HG02981 (cell line): ENCODE results near the gene IDE.

Experiments used
- ATAC-seq: cut with Tn5 transposase; IDR thresholded peaks from one replicate; pipeline ENCODE4 v1.9.1; 2021; ENCODE audit warnings: mild to moderate bottlenecking, moderate library complexity; ENCODE audit not compliant: unreplicated experiment

The IDE gene

DNA sequence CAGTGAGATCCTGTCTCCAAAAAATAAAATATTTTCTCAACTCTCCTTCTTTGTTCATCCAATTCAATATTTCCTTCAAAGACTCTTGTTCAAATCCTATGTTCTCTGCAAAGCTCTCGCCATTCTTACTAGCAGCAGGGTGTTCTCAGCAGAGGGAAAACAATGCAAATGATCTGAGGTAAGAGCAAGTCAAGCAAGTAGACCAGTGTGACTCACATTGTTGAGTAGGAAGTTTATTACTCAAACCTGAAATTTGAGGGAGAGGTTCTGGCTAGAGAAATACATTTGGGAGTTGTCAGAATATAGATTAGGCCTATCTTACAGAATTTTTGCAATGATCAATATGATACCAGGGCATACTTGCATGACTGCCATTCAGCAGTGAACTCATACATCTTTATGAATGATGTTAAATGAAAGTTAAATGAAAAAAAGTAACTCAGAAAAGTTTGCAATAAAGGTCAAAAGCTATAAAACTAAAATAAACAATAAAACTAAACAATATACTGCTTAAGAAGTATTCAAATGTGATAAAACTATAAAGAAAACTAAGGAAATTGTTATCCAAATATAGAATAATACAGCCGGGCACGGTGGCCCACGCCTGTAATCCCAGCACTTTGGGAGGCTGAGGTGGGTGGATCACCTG, 5.8 kb downstream of the IDE start:
- peak; percentile 59 for ATAC-seq

DNA sequence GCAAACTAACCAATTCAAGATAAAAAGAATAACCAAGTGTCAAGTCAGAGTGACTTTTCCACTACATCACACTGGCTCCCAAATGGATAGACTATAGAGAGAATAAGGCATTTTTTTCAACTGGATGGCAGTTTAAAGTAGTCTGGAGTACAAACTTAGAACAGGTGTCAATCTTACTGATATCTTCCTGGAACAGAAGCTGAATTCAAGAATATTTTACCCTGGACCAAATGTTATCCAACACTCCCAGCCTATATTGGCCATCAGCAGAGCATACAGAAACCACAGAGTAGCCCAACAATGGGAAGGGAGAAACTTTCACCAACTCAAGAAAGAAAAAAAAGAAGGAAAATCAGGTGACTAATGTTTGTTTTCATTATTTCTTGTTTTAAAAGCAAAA, 11.5 kb downstream of the IDE start:
- no peak for ATAC-seq

DNA sequence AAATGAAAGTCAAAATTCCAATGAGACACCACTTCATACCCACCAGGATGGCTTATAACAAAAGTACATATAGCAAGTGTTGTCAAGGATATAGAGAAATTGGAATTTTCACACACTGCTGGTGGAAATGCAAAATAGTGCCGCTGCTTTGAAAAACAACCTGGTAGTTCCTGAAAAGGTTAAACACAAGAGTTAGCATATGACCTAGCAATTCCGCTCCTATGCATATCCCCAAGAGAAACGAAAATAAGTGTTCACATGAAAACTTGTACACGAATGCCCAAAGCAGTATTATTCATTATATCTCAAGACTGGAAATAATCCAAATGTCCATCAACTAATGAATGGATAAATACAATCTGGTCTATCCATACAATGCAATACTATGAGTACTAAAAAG, 14.8 kb downstream of the IDE start:
- ATAC-seq = no peak

DNA sequence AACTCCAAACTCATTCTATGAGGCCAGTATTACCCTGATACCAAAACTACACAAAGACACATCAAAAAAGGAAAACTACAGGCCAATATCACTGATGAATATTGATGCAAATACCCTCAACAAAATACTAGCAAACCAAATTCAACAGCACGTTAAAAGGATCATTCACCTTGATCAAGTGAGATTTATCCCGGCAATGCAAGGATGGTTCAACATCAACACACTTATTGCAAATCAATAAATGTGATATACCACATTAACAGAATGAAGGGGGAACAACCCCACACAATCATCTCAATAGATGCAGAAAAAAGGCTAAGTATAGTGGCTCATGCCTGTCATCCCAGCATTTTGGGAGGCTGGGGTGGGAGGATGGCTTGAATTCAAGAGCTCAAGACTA, 19.9 kb downstream of the IDE start:
- no peak for ATAC-seq

DNA sequence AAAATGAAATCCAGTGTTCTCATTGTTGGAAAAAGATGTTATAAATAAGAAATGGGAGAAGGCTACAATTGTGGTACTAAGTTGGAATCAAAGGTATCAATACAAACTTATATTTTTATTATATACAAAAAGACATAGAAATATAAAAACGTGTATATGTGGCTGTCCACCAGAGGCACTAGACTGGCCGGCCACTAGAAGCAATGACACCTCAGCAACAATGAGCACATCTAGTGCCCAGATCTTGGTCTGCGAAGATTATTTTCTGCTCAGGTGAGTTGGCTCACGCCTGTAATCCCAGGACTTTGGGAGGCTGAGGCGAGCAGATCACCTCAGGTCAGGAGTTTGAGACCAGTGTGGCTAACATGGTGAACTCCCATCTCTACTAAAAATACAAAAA, 21.6 kb downstream of the IDE start:
- ATAC-seq = no peak

DNA sequence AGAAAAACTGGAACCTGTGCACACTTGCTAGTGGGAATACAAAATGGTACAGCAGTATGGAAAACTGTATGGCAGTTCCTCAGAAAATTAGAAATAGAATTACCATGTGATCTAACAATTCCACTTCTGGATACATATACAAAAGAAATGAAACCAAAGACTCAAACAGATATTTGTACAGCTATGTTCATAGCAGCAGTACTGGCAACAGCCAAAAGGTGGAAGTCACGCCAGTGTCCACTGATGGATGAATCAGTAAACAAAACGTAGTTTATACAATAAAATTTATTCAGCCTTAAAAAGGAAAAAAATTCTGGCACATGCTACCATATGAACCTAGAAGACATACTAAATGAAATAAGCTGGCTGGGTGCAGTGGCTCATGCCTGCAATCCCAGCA, 23.0 kb downstream of the IDE start:
- no peak for ATAC-seq

DNA sequence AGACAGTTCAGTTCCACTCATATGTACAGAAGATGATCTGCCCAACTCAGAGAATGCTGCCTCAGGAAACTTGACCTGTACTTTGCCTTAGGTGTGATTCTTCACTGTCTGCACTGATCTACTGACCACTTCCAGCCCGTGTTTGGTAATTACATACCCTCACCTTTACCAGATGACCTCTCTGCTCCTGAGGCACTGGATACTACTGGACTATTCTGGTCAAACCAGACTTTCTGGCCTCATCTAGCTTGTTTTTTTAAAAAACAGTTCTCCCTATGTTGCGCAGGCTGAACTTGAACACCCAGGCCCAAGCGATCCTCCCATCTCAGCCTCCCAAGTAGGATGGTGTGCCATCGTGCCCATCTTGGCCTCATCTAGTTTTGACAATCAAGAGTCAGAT, 26.2 kb downstream of the IDE start:
- no peak for ATAC-seq

DNA sequence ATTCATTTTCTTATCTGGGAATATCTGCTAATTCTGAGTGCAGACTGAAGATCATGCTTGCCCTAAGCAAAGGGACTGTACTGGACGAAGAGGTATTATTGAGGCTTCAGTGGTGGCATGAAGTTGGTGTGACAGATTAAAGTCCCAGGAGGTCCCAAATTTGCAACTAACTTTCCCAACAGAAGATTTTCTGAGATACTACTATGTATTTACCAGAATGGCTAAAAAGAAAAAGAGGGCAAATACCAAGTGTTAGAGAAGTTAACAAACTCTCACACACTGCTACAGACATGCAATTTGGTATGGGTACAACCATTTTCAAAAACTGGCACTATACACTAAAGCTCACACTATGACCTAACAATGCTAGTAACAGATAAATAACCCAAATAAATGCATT, 28.3 kb downstream of the IDE start:
- no peak for ATAC-seq

DNA sequence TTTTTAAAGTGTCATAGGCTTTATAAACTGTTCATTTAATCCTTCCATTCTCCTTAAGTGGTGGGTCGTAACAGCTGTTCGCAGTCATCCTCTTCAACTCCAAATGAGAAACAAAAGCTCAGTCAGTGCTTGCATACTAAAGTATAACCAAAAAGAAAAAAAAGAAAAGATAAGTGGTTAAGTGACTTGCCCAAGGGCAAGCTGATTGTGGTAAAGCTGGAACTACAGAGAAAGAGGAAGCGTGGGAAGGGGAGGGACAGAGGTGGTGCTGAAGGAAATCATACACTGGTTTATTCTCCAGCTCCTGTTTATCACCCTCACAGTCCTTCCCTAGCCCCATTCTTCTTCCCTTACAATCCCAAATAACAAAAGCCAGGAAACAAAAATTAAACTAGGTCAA, 29.6 kb downstream of the IDE start:
- no peak for ATAC-seq

DNA sequence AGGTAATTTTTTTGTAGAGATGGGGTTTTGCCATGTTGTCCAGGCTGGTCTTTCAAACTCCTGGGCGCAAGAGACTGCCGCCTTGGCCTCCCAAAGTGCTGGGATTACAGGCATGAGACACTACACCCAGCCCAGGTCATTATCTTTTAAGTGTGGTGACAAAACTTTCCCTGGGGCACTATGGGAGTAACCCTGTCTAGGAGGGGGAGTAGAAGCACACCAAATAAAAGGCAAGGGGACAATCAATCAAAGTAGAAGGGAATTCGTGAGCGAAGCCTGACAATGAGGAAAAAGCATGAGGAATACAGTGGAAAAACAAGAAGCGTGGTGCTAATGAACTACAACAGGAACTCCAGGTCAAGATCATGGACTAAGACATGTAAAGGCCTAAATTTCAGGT, 31.4 kb downstream of the IDE start:
- ATAC-seq = no peak

DNA sequence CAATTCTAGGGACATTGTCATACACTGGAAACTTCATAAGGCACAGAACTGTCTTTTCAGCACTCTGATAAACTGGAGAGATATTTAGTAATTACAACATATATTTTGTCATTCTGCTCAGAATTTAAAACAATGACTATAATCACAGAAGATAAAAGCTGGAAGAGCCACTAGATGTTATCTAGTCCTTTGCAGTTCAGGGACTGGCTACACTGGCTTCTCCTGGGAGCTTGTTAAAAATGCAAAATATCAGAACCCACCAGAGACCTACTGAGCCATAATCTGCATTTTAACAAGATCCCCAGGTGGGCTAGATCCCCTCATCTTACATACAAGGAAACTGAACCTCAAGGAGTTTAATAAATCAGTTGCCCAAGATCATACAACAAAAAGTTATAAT, 32.3 kb downstream of the IDE start:
- no peak for ATAC-seq

DNA sequence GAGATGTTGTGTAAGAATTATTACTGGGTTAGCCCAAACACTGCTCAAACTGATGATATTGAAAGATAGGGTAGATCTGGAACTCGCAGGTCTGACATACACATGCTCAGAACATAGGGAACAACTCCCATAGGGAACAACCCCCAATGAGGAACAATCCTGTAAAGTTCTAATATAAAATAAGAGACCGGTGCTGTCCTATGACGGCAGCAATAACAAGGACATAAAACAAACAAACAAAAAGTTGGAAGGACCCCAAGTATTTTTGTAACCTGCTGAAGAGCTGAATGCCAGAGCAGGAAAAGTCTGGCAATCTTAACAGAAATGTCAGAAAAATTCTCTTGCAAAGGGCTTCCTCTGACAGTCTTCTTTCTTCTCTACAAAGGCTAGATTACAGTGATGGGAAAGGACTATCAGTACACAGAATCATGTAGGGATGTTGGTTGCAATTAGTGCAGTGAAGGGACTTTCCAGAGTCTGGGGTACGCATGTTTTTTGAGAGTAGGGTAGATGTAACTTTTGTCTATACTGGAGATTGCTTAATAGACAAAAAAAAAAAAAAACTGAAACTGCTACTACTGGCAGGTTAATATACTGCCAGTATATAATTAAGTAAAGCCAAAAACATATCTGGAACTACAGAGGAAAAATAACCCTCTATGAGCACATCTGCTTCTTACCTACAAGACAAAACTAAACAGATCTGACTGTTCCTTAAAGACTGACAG, 35.5 kb downstream of the IDE start:
- no peak for ATAC-seq

DNA sequence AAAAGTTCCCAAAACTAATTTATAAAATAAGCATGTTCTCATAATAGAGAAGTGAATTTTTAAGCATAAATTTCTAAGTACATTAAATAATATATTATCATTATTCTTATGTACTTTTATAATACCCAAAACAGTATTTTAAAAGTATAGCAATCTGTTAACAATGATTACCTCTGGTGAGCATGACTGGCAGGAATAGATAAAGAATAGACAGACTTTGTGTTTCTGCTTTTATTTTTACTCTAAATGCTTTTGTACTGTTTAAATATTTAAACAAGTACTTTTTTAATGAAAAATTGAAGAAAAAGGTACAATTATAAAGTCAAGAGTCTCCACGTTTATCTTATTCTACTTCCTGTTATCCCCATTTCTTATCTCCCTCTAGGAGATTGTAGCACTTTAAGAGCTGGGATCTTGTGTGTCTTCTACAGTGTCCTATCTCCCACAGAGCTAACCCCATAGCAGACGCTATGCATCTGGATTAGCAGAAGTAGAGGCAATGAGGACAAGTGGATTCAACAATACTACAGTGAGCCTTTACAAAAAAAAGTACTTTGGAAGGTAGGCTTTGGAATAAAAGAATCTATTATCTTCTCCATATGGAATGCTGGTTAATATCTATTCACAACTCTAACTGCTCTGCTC, 42.9 kb downstream of the IDE start:
- no peak for ATAC-seq

DNA sequence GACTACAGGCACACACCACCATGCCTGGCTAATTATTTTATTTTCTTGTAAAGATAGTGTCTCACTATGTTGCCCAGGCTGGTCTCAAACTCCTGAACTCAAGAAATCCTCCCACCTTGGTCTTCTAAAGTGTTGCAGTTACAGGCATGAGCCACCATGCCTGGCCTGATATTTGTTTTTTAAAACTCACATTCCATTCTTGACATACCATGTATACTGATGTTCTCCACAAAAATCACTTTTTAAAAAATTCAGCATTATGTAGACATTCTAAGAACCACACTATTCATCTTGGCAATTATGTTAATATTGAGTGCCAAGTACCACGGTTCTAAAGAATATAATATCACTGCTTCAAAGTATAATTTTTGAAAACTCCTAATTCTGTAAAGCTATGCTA, 43.5 kb downstream of the IDE start:
- no peak for ATAC-seq

DNA sequence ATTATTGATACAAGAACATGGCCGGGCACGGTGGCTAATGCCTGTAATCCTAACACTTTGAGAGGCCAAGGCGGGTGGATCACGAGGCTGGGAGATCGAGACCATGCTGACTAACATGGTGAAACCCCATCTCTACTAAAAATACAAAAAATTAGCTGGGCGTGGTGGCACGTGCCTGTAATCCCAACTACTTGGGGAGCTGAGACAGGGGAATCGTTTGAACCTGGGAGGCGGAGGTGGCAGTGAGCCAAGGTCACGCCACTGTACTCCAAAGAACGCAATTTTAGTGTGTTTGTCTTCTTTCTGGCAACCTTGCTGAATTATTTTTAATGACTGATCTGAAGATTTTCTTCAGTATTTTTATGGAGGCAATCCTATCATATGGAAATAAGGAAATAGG, 46.2 kb downstream of the IDE start:
- ATAC-seq = no peak

DNA sequence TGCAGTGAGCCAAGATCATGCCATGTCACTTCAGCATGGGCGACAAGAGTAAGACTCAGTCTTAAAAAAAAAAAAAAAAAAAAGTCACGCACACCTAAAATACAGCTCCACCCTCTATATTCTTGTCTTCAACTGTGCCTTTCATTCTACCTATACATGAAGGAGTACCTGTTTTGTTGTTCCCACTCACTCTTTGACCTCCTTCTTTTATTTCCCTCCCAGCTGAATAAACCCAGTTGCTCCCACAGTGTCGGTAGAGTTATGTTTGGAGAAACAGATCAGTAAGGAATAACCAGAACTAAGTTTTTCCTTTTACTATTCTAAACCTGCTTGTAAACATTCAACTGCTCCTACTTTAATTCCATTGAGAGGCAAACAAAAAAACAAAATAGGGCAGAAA, 50.3 kb downstream of the IDE start:
- no peak for ATAC-seq

DNA sequence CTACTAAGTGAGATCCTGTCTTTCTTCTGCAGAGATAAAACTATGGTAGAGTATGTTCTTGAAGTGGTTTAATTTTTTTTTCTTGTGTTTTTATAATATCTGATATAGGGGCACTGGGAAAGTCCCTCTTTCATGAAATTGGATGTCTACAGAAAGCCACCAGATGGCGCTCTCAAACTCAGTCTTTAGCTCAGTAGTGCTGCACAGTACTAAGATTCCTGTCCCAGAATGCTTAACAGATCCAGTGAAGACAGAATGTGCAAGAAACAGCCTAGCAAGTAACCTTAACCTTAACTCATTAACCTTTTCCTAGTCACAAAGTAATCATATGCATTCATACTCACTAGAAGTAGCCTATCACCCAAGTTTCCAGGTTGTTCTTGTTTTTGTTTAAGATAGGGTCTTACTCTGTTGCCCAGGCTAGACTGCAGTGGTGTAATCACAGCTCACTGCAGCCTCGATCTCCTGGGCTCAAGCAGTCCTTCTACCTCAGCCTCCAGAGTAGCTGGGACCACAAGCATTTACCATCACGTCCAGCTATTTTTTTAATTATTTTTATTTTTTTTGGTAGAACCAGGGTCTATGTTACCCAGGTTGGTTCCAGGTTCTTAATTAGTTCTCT, 56.7 kb downstream of the IDE start:
- peak; percentile 68 for ATAC-seq

DNA sequence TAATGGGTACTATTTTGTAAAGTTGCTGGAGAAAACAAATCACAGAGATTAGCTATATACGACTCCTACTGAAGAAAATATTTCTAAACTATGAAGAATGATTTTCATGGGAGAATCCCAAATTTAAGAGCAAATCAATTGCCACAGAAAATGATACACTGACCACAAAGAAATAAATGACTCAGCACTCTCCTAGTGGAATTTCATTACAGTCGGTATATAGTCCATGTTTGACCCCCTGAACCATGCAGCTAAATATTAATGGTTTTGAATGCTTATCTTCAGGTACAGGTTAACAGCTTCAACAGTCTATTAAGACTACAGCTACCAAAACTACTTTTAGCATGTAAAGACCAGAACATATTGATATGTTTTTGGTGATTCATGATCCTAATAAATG, 65.0 kb downstream of the IDE start:
- no peak for ATAC-seq

DNA sequence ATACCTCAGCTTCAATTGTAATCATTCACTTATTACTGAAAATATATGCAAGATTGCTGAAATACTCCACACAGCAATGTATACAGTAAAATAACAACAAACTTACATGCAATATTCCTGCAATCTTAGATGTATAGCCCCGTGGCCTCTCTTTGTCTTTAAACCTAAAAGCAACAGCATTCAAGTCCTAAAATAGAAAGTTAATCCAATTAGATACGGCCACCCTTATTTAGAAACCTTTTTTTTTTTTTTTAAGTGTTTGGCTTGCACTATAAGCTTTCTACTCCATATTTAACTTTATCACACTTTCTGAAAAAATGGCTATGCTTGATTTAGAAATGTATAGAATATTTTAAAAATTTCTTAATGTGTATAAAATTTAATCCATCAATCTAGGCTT, 67.6 kb downstream of the IDE start:
- ATAC-seq = no peak

DNA sequence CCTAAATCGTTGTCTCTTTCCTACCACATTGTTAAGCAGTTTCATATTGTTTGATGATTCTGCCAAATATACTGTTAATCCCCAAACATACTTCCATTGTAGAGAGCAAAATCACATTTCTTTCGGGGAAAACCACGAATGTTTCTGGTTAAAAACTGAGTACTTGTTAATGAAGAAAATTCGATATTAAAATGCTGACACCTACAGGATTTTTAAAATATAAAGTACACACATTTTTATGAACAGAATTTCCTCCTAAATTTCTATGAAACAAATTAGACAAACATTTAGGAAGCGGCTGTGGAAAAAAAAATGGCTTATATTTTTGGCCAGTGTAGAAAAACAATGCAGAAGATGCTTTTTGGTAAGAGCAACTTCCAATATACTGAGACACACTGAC, 68.8 kb downstream of the IDE start:
- no peak for ATAC-seq

DNA sequence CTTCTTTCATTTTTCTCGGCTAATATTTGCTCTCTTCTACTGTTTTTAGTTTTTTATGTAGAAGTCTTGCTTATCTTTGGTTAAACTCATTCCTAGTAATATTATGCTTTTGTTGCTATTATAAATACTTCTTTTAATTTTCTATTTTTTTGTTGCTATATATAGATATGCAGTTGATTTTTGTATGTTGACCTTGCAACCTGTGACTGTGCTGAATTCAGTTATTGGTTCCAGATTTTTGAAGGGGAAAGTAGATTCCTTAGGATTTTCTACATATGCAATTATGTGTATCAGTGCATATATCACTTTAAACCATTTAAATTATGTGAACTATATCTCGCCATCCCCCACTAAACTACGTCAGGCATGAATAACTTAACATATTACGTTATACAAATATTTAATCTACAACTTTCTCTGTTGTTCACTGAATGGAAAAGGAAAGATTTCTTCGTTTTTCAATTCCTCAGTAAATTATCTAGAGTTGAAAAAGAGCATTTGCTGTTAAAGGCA, 71.5 kb downstream of the IDE start:
- no peak for ATAC-seq

DNA sequence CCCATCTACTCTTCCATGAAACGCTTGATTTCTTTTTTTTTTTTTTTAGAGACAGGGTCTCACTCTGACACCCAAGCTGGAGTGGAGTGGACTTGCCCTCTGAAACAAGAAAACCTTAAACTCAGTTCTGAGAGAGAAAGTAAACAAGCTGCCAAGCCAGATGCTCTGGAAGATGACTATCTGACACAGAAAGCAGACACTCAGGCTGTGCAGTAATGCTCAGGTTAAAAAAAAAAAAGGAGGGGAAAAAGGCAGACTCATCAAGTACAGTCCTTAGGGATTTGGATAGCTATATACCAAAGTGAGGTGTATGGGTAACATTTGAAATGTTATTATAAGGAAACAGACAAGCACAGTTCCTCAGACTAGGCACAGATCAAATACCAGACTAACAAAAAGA, 80.5 kb downstream of the IDE start:
- ATAC-seq = no peak
